ENCODE data around the gene MROH8.

- TF ChIP-seq, protein P1, sequence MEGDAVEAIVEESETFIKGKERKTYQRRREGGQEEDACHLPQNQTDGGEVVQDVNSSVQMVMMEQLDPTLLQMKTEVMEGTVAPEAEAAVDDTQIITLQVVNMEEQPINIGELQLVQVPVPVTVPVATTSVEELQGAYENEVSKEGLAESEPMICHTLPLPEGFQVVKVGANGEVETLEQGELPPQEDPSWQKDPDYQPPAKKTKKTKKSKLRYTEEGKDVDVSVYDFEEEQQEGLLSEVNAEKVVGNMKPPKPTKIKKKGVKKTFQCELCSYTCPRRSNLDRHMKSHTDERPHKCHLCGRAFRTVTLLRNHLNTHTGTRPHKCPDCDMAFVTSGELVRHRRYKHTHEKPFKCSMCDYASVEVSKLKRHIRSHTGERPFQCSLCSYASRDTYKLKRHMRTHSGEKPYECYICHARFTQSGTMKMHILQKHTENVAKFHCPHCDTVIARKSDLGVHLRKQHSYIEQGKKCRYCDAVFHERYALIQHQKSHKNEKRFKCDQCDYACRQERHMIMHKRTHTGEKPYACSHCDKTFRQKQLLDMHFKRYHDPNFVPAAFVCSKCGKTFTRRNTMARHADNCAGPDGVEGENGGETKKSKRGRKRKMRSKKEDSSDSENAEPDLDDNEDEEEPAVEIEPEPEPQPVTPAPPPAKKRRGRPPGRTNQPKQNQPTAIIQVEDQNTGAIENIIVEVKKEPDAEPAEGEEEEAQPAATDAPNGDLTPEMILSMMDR (IDR thresholded peaks at IDR 0.05): no peak
- no peak for TF ChIP-seq POLR2A (IDR thresholded peaks at IDR 0.05)
- no peak for TF ChIP-seq EP300 (IDR thresholded peaks at IDR 0.05)
Observed at GRCh38 chr20:37178839-37179682, at the start of gene MROH8, which contains the start of gene RPN2.
